HG02623 (cell line): ENCODE data around the gene DSG3.

Source experiments
- ATAC-seq: cut with Tn5 transposase; IDR thresholded peaks from one replicate; pipeline ENCODE4 v1.9.1; 2021; ENCODE audit warnings: moderate library complexity; ENCODE audit not compliant: unreplicated experiment

The DSG3 gene

DNA sequence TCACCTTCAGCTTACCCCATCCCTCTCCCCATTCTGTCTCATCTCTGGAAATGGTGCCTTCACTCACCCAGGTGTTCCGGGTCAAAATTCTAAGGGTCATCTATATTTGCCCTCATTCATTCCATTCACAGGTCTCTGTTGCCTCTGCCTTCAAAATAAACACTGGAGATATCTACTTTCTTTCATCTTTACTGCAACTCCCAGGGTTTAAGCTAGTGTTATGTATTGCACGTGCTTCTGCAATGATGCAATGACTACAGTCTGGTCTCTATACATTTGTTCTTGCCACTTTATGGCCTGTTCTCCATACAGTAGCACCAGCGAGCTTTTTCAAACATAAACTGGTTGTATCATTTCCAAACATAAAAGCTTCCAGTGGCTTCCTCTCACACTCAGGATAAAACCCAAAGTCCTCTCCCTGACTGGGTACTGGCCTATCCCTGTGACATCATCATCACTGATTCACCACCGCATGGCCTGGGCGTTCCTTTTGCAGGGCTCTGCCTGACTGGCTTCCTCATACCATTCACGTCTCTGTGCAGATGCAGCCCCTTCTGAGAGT is 64.7 kb downstream of the DSG3 start:
- ATAC-seq = no peak

DNA sequence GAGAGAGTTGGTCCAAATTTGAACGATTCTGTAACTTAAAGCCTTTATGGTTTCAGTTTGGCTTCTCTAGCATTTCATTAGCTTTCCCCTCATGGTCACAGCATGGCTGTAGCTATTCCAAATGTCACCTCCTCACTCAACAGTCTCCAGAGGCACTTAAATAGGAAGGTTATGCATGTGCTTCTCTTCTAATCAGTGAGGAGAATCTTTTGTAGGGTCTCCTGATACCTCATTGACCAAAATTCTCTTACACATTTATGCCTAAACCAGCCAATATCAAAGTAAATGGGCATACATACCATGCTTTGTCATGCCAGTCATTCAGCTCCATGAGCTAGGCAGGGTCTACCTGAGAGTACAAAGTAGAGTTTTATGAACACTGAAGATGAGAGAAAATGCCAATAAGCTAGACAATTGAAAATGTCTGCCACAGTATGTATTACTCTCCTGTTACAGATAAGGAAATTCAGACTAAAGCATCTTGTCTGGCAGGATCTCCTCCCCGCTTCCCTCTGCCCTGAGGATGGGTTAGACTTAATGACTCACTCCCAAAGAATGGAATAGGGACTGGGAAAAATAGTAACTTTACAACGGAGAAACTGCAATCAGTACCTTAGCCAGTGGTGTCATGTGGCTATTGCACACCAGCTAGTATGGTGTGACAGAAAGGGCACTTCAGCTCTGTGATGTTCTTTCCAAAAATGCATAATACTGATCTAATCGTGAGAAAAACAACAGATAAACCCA is 65.8 kb downstream of the DSG3 start:
- ATAC-seq = no peak

- ATAC-seq = no peak
Observed at GRCh38 chr18:31516437-31516836, 68.9 kb downstream of the DSG3 start.

- no peak for ATAC-seq
Observed at GRCh38 chr18:31526374-31526773, 78.8 kb downstream of the DSG3 start.
